Measurements from ENCODE around the gene MAP3K15.

MAP3K15 gene, protein sequence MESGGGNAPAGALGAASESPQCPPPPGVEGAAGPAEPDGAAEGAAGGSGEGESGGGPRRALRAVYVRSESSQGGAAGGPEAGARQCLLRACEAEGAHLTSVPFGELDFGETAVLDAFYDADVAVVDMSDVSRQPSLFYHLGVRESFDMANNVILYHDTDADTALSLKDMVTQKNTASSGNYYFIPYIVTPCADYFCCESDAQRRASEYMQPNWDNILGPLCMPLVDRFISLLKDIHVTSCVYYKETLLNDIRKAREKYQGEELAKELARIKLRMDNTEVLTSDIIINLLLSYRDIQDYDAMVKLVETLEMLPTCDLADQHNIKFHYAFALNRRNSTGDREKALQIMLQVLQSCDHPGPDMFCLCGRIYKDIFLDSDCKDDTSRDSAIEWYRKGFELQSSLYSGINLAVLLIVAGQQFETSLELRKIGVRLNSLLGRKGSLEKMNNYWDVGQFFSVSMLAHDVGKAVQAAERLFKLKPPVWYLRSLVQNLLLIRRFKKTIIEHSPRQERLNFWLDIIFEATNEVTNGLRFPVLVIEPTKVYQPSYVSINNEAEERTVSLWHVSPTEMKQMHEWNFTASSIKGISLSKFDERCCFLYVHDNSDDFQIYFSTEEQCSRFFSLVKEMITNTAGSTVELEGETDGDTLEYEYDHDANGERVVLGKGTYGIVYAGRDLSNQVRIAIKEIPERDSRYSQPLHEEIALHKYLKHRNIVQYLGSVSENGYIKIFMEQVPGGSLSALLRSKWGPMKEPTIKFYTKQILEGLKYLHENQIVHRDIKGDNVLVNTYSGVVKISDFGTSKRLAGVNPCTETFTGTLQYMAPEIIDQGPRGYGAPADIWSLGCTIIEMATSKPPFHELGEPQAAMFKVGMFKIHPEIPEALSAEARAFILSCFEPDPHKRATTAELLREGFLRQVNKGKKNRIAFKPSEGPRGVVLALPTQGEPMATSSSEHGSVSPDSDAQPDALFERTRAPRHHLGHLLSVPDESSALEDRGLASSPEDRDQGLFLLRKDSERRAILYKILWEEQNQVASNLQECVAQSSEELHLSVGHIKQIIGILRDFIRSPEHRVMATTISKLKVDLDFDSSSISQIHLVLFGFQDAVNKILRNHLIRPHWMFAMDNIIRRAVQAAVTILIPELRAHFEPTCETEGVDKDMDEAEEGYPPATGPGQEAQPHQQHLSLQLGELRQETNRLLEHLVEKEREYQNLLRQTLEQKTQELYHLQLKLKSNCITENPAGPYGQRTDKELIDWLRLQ (N-terminal part only)

DNA sequence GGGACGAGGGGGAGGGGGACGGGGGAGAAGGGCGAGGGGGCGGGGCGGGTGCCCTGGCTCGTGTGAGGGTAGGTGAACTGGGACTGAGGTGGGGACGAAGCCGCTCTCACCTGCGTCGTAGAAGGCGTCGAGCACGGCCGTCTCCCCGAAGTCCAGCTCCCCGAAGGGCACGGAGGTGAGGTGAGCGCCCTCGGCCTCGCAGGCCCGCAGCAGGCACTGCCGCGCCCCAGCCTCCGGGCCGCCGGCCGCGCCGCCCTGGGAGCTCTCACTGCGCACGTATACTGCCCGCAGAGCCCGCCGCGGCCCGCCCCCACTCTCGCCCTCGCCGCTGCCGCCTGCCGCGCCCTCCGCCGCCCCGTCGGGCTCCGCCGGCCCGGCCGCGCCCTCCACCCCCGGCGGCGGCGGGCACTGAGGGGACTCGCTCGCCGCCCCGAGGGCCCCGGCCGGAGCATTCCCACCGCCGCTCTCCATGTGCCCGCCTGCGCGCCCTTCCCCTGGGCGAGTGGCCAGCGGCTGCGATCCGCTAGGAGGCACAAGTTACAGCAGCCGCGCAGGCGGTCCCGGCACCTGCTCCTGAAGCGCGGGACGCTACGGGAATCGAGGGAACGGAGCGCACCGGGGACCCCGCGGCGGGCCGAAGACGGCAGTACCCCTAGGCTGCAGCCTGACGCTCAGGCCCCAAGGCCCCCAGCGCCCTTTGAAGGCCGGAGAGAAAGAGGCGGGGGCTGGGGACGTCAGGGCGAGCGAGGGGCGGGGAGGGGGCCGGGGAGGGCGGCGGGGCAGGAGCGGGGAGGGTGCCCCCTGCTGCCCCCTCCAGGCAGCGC lies at the start of gene MAP3K15:
TSS of gene MAP3K15 (minus strand) at position 718 of the 824 bp plus-strand sequence. CDS start at position 471, 247 bp downstream.
- H3K4me3 ChIP-seq (ENCODE audit: low read length in 2 of 2) = no peak within 1 kb of the TSS
- no peaks in the 10 kb centered on the region for H3K4me1 ChIP-seq (ENCODE audit: control insufficient read depth in 2 of 2, insufficient read depth in 2 of 2, low read length in 2 of 2)
- no peaks in the 10 kb centered on the region for H3K9me3 ChIP-seq (ENCODE audit: control insufficient read depth in 2 of 2, low read length in 2 of 2)
- H3K27me3 ChIP-seq (ENCODE audit: control insufficient read depth in 2 of 2, insufficient read depth in 2 of 2, low read length in 2 of 2) = peaks cover 2 to 9% of the 10 kb centered on the region in 2 donors
- no peak within 1 kb of the TSS for H3K9ac ChIP-seq (ENCODE audit: low read depth in 1 of 2, low read length in 2 of 2)
- no peak within 1 kb of the TSS for H3K27ac ChIP-seq (ENCODE audit: low read depth in 2 of 2, low read length in 2 of 2)
- no peaks in the 10 kb centered on the region for H3K36me3 ChIP-seq (ENCODE audit: control insufficient read depth in 2 of 2, insufficient read depth in 2 of 2, low read length in 2 of 2)

DNA sequence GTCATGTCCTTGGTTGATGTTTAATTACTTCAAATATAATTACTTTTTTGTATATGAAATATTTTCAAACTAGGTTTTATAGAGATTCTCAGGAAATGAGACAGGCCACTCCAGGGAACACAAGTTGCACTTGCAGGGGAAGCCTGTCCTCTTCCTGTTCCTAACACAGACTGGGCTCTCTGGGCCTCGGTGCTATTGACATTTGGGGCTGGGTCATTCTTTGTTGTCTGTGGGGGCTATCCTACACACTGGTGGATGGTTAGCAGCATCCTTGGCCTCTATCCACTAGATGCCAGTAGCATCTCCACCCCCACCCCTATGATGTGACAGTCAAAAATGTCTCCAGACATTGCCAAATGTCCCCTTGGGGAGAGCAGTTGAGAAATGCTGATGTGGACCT lies 49.3 kb upstream of the MAP3K15 start:
- Histone ChIP-seq H3K9me3 (ENCODE audit: control insufficient read depth in 2 of 2, low read length in 2 of 2) (no peaks in the 10 kb centered on the region), H3K4me3 (ENCODE audit: low read length in 2 of 2) (no peak overlapping the region), H3K9ac (ENCODE audit: low read depth in 1 of 2, low read length in 2 of 2) (no peak overlapping the region), H3K27me3 (ENCODE audit: control insufficient read depth in 2 of 2, insufficient read depth in 2 of 2, low read length in 2 of 2) (no peaks in the 10 kb centered on the region), H3K27ac (ENCODE audit: low read depth in 2 of 2, low read length in 2 of 2) (no peak overlapping the region), H3K36me3 (ENCODE audit: control insufficient read depth in 2 of 2, insufficient read depth in 2 of 2, low read length in 2 of 2) (no peaks in the 10 kb centered on the region), H3K4me1 (ENCODE audit: control insufficient read depth in 2 of 2, insufficient read depth in 2 of 2, low read length in 2 of 2) (peaks cover 0 to 2% of the 10 kb centered on the region in 2 donors)

DNA sequence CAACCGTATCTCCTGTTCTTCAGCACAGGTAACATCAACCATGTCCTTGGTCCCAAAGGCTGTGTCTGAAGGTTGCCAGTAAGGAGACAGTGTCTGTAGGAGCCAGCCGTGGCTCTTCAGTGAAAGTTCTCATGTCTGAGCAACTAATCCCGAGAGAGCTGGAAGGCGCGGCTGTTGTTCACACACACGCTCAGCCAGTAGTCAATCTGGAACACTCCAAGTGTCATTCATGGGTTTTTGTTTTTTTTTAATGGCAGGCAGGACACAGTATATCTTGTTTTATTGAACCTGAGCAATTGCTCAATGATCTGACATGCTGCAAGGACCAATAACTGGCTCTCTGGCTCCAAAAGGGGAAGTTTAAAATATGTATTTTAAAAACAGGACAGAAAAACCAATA lies 48.4 kb upstream of the MAP3K15 start:
- Histone ChIP-seq H3K27ac (ENCODE audit: low read depth in 2 of 2, low read length in 2 of 2) (no peak overlapping the region), H3K36me3 (ENCODE audit: control insufficient read depth in 2 of 2, insufficient read depth in 2 of 2, low read length in 2 of 2) (no peaks in the 10 kb centered on the region), H3K4me1 (ENCODE audit: control insufficient read depth in 2 of 2, insufficient read depth in 2 of 2, low read length in 2 of 2) (peaks cover 0 to 2% of the 10 kb centered on the region in 2 donors), H3K9me3 (ENCODE audit: control insufficient read depth in 2 of 2, low read length in 2 of 2) (no peaks in the 10 kb centered on the region), H3K4me3 (ENCODE audit: low read length in 2 of 2) (no peak overlapping the region), H3K9ac (ENCODE audit: low read depth in 1 of 2, low read length in 2 of 2) (no peak overlapping the region), H3K27me3 (ENCODE audit: control insufficient read depth in 2 of 2, insufficient read depth in 2 of 2, low read length in 2 of 2) (no peaks in the 10 kb centered on the region)

DNA sequence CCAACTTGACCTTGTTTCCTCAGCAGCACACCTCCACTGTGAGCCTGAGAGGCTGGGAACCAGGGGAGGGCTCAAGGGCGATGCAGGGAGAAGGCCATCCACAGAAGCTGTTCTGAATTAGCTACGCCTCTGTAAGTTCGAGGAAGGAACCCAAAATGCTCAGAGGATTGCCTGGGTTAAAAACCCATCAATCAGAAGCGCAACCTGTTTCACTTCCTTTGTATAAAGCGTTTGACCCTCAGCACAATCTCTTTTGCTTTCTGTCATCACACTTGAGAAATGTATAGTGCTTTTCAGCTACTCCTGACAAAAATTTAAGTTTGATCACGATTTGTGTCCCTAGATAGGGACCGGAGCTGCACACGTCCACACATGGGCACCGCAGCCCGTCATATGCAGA lies 48.0 kb upstream of the MAP3K15 start:
- peaks cover 0 to 2% of the 10 kb centered on the region in 2 donors for H3K4me1 ChIP-seq (ENCODE audit: control insufficient read depth in 2 of 2, insufficient read depth in 2 of 2, low read length in 2 of 2)
- H3K9me3 ChIP-seq (ENCODE audit: control insufficient read depth in 2 of 2, low read length in 2 of 2) = no peaks in the 10 kb centered on the region
- no peak overlapping the region for H3K9ac ChIP-seq (ENCODE audit: low read depth in 1 of 2, low read length in 2 of 2)
- H3K27me3 ChIP-seq (ENCODE audit: control insufficient read depth in 2 of 2, insufficient read depth in 2 of 2, low read length in 2 of 2) = no peaks in the 10 kb centered on the region
- no peaks in the 10 kb centered on the region for H3K36me3 ChIP-seq (ENCODE audit: control insufficient read depth in 2 of 2, insufficient read depth in 2 of 2, low read length in 2 of 2)
- no peak overlapping the region for H3K4me3 ChIP-seq (ENCODE audit: low read length in 2 of 2)
- no peak overlapping the region for H3K27ac ChIP-seq (ENCODE audit: low read depth in 2 of 2, low read length in 2 of 2)

DNA sequence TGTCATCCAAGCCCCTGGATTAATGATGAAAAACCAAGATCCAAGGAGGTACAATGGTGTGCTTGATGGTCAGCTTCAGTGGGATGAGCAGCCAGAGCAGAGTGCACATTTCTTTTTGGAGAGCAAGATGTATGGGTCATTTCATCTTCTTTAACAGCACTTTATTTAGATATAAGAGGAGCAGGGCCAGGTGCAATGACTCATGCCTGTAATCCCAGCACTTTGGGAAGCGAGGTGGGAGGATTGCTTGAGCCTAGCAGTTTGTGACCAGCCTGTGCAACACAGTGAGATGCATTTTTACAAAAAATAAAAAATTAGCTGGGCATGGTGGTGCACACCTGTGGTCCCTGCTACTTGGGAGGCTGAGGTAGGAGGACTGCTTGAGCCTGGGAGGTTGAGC lies 45.3 kb upstream of the MAP3K15 start:
- H3K9ac ChIP-seq (ENCODE audit: low read depth in 1 of 2, low read length in 2 of 2) = no peak overlapping the region
- no peaks in the 10 kb centered on the region for H3K27me3 ChIP-seq (ENCODE audit: control insufficient read depth in 2 of 2, insufficient read depth in 2 of 2, low read length in 2 of 2)
- H3K27ac ChIP-seq (ENCODE audit: low read depth in 2 of 2, low read length in 2 of 2) = no peak overlapping the region
- H3K9me3 ChIP-seq (ENCODE audit: control insufficient read depth in 2 of 2, low read length in 2 of 2) = no peaks in the 10 kb centered on the region
- peaks cover 0 to 2% of the 10 kb centered on the region in 2 donors for H3K36me3 ChIP-seq (ENCODE audit: control insufficient read depth in 2 of 2, insufficient read depth in 2 of 2, low read length in 2 of 2)
- H3K4me1 ChIP-seq (ENCODE audit: control insufficient read depth in 2 of 2, insufficient read depth in 2 of 2, low read length in 2 of 2) = peaks cover 0 to 2% of the 10 kb centered on the region in 2 donors
- H3K4me3 ChIP-seq (ENCODE audit: low read length in 2 of 2) = no peak overlapping the region

DNA sequence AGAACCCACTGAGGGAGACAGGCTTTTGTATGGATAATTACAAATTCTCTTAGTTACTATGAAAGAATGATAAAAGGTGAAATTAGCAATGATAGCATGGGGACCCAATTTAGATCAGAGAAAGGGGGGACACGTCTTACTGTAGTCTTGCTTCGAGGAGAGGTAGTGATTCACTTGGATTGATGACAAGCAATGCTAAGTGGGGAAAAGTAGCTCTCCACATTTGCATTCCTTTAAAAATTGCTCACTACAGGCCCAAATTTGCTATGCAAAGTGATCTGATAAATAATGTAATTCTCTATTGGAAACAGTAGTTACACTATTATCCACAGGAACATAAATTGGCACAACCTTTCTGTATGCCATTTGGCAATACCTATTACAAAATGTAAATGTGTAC lies 42.5 kb upstream of the MAP3K15 start:
- Histone ChIP-seq H3K4me3 (ENCODE audit: low read length in 2 of 2) (no peak overlapping the region), H3K9me3 (ENCODE audit: control insufficient read depth in 2 of 2, low read length in 2 of 2) (no peaks in the 10 kb centered on the region), H3K27ac (ENCODE audit: low read depth in 2 of 2, low read length in 2 of 2) (no peak overlapping the region), H3K9ac (ENCODE audit: low read depth in 1 of 2, low read length in 2 of 2) (no peak overlapping the region), H3K27me3 (ENCODE audit: control insufficient read depth in 2 of 2, insufficient read depth in 2 of 2, low read length in 2 of 2) (peaks cover 0 to 2% of the 10 kb centered on the region in 2 donors), H3K4me1 (ENCODE audit: control insufficient read depth in 2 of 2, insufficient read depth in 2 of 2, low read length in 2 of 2) (no peaks in the 10 kb centered on the region), H3K36me3 (ENCODE audit: control insufficient read depth in 2 of 2, insufficient read depth in 2 of 2, low read length in 2 of 2) (peaks cover 0 to 2% of the 10 kb centered on the region in 2 donors)

DNA sequence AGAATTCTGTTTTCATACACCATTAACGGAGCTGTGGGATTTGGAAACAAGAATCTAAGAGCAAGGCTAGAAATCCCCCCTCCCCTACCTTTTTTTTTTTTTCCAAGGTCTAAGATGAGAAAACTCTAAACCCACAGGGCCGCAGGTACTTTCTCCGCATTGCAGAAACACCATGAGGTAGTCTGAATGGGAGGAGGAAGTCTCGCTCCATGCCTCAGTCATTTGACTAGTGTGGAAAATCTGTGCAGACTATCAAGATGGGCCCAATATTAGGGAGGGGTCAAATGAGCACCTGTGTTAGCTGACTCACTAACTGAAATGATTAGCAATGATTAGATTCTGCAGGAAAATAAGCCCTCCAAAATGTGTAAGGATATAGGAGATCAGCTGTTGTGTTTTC lies 40.9 kb upstream of the MAP3K15 start:
- H3K4me1 ChIP-seq (ENCODE audit: control insufficient read depth in 2 of 2, insufficient read depth in 2 of 2, low read length in 2 of 2) = no peaks in the 10 kb centered on the region
- no peak overlapping the region for H3K9ac ChIP-seq (ENCODE audit: low read depth in 1 of 2, low read length in 2 of 2)
- H3K36me3 ChIP-seq (ENCODE audit: control insufficient read depth in 2 of 2, insufficient read depth in 2 of 2, low read length in 2 of 2) = peaks cover 0 to 2% of the 10 kb centered on the region in 2 donors
- peaks cover 0 to 2% of the 10 kb centered on the region in 2 donors for H3K27me3 ChIP-seq (ENCODE audit: control insufficient read depth in 2 of 2, insufficient read depth in 2 of 2, low read length in 2 of 2)
- no peaks in the 10 kb centered on the region for H3K9me3 ChIP-seq (ENCODE audit: control insufficient read depth in 2 of 2, low read length in 2 of 2)
- no peak overlapping the region for H3K4me3 ChIP-seq (ENCODE audit: low read length in 2 of 2)
- no peak overlapping the region for H3K27ac ChIP-seq (ENCODE audit: low read depth in 2 of 2, low read length in 2 of 2)

DNA sequence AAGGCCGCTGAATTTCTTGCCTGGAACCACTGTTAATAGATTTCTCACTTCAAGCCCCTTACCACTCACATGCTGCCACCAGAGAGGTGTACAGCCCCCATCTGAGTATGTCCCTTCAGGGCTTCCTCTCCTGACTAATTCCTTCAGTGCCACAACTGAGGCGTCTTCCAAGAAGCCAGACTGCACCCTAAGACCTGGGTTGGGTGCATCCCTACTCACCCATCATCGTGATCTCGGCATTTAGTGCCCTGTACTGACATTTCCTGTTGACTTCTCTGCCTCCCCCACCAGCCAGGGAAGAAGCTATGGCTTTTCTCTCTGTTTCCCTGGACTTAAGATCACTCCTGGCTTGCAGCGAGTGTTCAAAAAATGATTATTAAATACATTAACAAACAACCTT lies 40.4 kb upstream of the MAP3K15 start:
- no peak overlapping the region for H3K27ac ChIP-seq (ENCODE audit: low read depth in 2 of 2, low read length in 2 of 2)
- no peak overlapping the region for H3K9ac ChIP-seq (ENCODE audit: low read depth in 1 of 2, low read length in 2 of 2)
- no peak overlapping the region for H3K4me3 ChIP-seq (ENCODE audit: low read length in 2 of 2)
- peaks cover 0 to 2% of the 10 kb centered on the region in 2 donors for H3K27me3 ChIP-seq (ENCODE audit: control insufficient read depth in 2 of 2, insufficient read depth in 2 of 2, low read length in 2 of 2)
- H3K36me3 ChIP-seq (ENCODE audit: control insufficient read depth in 2 of 2, insufficient read depth in 2 of 2, low read length in 2 of 2) = peaks cover 0 to 2% of the 10 kb centered on the region in 2 donors
- no peaks in the 10 kb centered on the region for H3K9me3 ChIP-seq (ENCODE audit: control insufficient read depth in 2 of 2, low read length in 2 of 2)
- no peaks in the 10 kb centered on the region for H3K4me1 ChIP-seq (ENCODE audit: control insufficient read depth in 2 of 2, insufficient read depth in 2 of 2, low read length in 2 of 2)

DNA sequence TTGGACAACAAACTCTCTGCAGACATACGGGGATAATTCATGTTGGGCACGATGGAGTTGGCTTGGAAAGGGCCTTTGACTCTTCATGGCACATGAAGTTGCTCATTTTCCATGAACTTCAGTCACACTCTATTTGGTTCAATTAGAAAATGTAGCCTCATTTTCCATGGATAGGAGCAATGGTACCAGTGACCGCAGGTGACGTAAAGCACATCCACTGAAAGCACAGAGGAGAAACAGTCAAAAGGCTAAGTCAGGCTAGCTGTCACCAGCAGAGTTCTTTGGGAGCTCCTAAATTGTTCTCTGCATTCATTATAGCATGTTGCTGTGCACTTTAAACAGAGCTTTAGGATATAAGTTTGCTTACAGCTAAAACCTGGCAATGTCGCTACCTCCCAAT lies 39.9 kb upstream of the MAP3K15 start:
- H3K36me3 ChIP-seq (ENCODE audit: control insufficient read depth in 2 of 2, insufficient read depth in 2 of 2, low read length in 2 of 2) = peaks cover 0 to 2% of the 10 kb centered on the region in 2 donors
- no peaks in the 10 kb centered on the region for H3K4me1 ChIP-seq (ENCODE audit: control insufficient read depth in 2 of 2, insufficient read depth in 2 of 2, low read length in 2 of 2)
- H3K9me3 ChIP-seq (ENCODE audit: control insufficient read depth in 2 of 2, low read length in 2 of 2) = no peaks in the 10 kb centered on the region
- H3K27ac ChIP-seq (ENCODE audit: low read depth in 2 of 2, low read length in 2 of 2) = no peak overlapping the region
- peaks cover 0 to 2% of the 10 kb centered on the region in 2 donors for H3K27me3 ChIP-seq (ENCODE audit: control insufficient read depth in 2 of 2, insufficient read depth in 2 of 2, low read length in 2 of 2)
- no peak overlapping the region for H3K9ac ChIP-seq (ENCODE audit: low read depth in 1 of 2, low read length in 2 of 2)
- no peak overlapping the region for H3K4me3 ChIP-seq (ENCODE audit: low read length in 2 of 2)

Data from mucosa of rectum (tissue), 2 donors.